Activated CD4-positive, alpha-beta memory T cell treated with anti-CD3 and anti-CD28 coated beads for 36 hours (primary cell): ENCODE results near the gene AHRR. TPM values are rescaled to one million over a fixed set of nuclear protein-coding genes. Genes with fewer than 3 reads are reported as not detected.
"Not testable (repeated sequence)": the region's sequence is repeated elsewhere in the genome, so short reads cannot be mapped to it uniquely, and the experiment has no call there.

Experiments used
- CTCF ChIA-PET: fragments of 350-600 bp; sonication (Branson Sonifier 250); formaldehyde crosslinking; loops from one replicate; lab custom pipeline; 2021; ENCODE audit warnings: antibody characterized with exemption, inconsistent platforms; lab: Charles Lee
- POLR2A ChIA-PET: fragments of 350-600 bp; sonication (Branson Sonifier 250); formaldehyde crosslinking; loops from one replicate; lab custom pipeline; 2021; ENCODE audit warnings: antibody characterized with exemption; lab: Charles Lee
- DNase-seq: peaks from one replicate; pipeline ENCODE4 v3.0.0-alpha.2; 2020
- H3K27ac Mint-ChIP-seq: one replicate; pipeline ENCODE4 v1.8.0; 2021; ENCODE audit warnings: mixed read lengths
- H3K27me3 Mint-ChIP-seq: one replicate; pipeline ENCODE4 v1.8.0; 2021; ENCODE audit warnings: mixed read lengths
- H3K36me3 Mint-ChIP-seq: one replicate; pipeline ENCODE4 v1.8.0; 2021; ENCODE audit warnings: mixed read lengths
- H3K4me1 Mint-ChIP-seq: one replicate; pipeline ENCODE4 v1.8.0; 2021; ENCODE audit warnings: low read depth, mixed read lengths
- H3K4me3 Mint-ChIP-seq: one replicate; pipeline ENCODE4 v1.8.0; 2021; ENCODE audit warnings: mild to moderate bottlenecking, mixed read lengths
- H3K9me3 Mint-ChIP-seq: one replicate; pipeline ENCODE4 v1.8.0; 2021; ENCODE audit warnings: mixed read lengths
- intact Hi-C: fragments of 100-400 bp; cut with micrococcal nuclease; formaldehyde crosslinking; loops from one replicate; pipeline ENCODE4 v1.15.1; 2023
- total RNA-seq, 2 experiments: library from RNA; stranded (reverse); gene quantifications; one replicate each; pipeline ENCODE4 v1.2.3, GENCODE V29; 2021

The AHRR gene
- total RNA-seq, 2 experiments from 2014 or later: 16.7 to 16.8 TPM

- intact Hi-C loops: no loop called here
- Mint-ChIP-seq H3K27ac (no peak overlapping the region), H3K27me3 (peaks cover 14% of the 10 kb centered on the region), H3K4me1 (peaks cover 21% of the 10 kb centered on the region), H3K4me3 (no peak overlapping the region), H3K36me3 (peaks cover 21% of the 10 kb centered on the region), H3K9me3 (peaks cover 4% of the 10 kb centered on the region)
- ChIA-PET CTCF (no interaction called here), POLR2A (no interaction called here)
- DNase-seq: no peak
These were observed 45.2 kb downstream of the AHRR start for GRCh38 chr5:366541-367357.

- intact Hi-C loops: no loop called here
- CTCF ChIA-PET: no interaction called here
- no peak for DNase-seq
- no peak overlapping the region for H3K4me3 Mint-ChIP-seq
- peaks cover 19% of the 10 kb centered on the region for H3K36me3 Mint-ChIP-seq
- H3K27ac Mint-ChIP-seq: no peak overlapping the region
- H3K27me3 Mint-ChIP-seq: peaks cover 14% of the 10 kb centered on the region
- peaks cover 4% of the 10 kb centered on the region for H3K9me3 Mint-ChIP-seq
- H3K4me1 Mint-ChIP-seq: peaks cover 29% of the 10 kb centered on the region
- POLR2A ChIA-PET: interaction anchor here (1.7 kb wide), 1 partner anchor 47 kb away, joined by 4 read pairs; the partner anchor contains the start of gene AHRR
These were observed 46.0 kb downstream of the AHRR start for GRCh38 chr5:367358-368130.

GRCh38 chr5:368183-369084 is 46.9 kb downstream of the AHRR start:
- peak; percentile 42 for DNase-seq
- no peak overlapping the region for H3K27ac Mint-ChIP-seq
- POLR2A ChIA-PET: interaction anchor here (0.7 to 1.7 kb wide), 3 partner anchors 11 to 47 kb away, joined by 3 to 6 read pairs (median 4); partner anchors contain the start of gene AHRR
- intact Hi-C loops: no loop called here
- CTCF ChIA-PET: interaction anchor here (1.4 kb wide), 1 partner anchor 51 kb away, joined by 4 read pairs; no protein-coding TSS in a partner anchor
- H3K36me3 Mint-ChIP-seq: peaks cover 19% of the 10 kb centered on the region
- no peak overlapping the region for H3K4me3 Mint-ChIP-seq
- H3K4me1 Mint-ChIP-seq: peaks cover 33% of the 10 kb centered on the region
- peaks cover 14% of the 10 kb centered on the region for H3K27me3 Mint-ChIP-seq
- peaks cover 4% of the 10 kb centered on the region for H3K9me3 Mint-ChIP-seq

GRCh38 chr5:369151-369868 is 47.8 kb downstream of the AHRR start:
- peaks cover 14% of the 10 kb centered on the region for H3K36me3 Mint-ChIP-seq
- H3K4me3 Mint-ChIP-seq: no peak overlapping the region
- peaks cover 16% of the 10 kb centered on the region for H3K27me3 Mint-ChIP-seq
- peaks cover 35% of the 10 kb centered on the region for H3K4me1 Mint-ChIP-seq
- intact Hi-C loops: no loop called here
- H3K27ac Mint-ChIP-seq: no peak overlapping the region
- ChIA-PET CTCF (interaction anchor here (1.4 kb wide), 1 partner anchor 52 kb away, joined by 4 read pairs; no protein-coding TSS in a partner anchor), POLR2A (interaction anchor here (0.7 to 1.7 kb wide), 3 partner anchors 10 to 48 kb away, joined by 3 to 6 read pairs (median 4); partner anchors contain the start of gene AHRR)
- H3K9me3 Mint-ChIP-seq: peaks cover 4% of the 10 kb centered on the region
- peak; percentile 31 for DNase-seq

GRCh38 chr5:369869-370236 is 48.3 kb downstream of the AHRR start:
- Mint-ChIP-seq H3K4me1 (peaks cover 40% of the 10 kb centered on the region), H3K36me3 (peaks cover 10% of the 10 kb centered on the region), H3K27me3 (peaks cover 17% of the 10 kb centered on the region)
- H3K9me3 Mint-ChIP-seq, intact Hi-C loops, H3K4me3 Mint-ChIP-seq, H3K27ac Mint-ChIP-seq: not testable (repeated sequence)
- ChIA-PET POLR2A (interaction anchor here (1.6 kb wide), 1 partner anchor 9 kb away, joined by 6 read pairs; no protein-coding TSS in a partner anchor), CTCF (interaction anchor here (1.4 kb wide), 1 partner anchor 53 kb away, joined by 4 read pairs; no protein-coding TSS in a partner anchor)
- DNase-seq: peak; percentile 8

- H3K9me3 Mint-ChIP-seq: no peaks in the 10 kb centered on the region
- peak; percentile 8 for DNase-seq
- intact Hi-C loops: no loop called here
- CTCF ChIA-PET: no interaction called here
- POLR2A ChIA-PET: no interaction called here
- peaks cover 18% of the 10 kb centered on the region for H3K27me3 Mint-ChIP-seq
- peaks cover 41% of the 10 kb centered on the region for H3K4me1 Mint-ChIP-seq
- no peak overlapping the region for H3K27ac Mint-ChIP-seq
- peaks cover 11% of the 10 kb centered on the region for H3K36me3 Mint-ChIP-seq
- peak overlapping the region; percentile 41 for H3K4me3 Mint-ChIP-seq
These were observed 48.9 kb downstream of the AHRR start for GRCh38 chr5:370311-370958.

GRCh38 chr5:370959-371810 is 49.7 kb downstream of the AHRR start:
- Mint-ChIP-seq H3K27me3 (peaks cover 18% of the 10 kb centered on the region), H3K4me3 (peak overlapping the region; percentile 41), H3K36me3 (peaks cover 11% of the 10 kb centered on the region), H3K9me3 (no peaks in the 10 kb centered on the region), H3K27ac (peak overlapping the region; percentile 66), H3K4me1 (peaks cover 41% of the 10 kb centered on the region)
- CTCF ChIA-PET: interaction anchor here (1.1 to 1.3 kb wide), 2 partner anchors 55 to 76 kb away, joined by 3 read pairs; no protein-coding TSS in a partner anchor
- POLR2A ChIA-PET: interaction anchor here (1.0 kb wide), 1 partner anchor 38 kb away, joined by 4 read pairs; no protein-coding TSS in a partner anchor
- DNase-seq: peak; percentile 8
- intact Hi-C loops: no loop called here

GRCh38 chr5:371811-372555 is 50.5 kb downstream of the AHRR start:
- peak; percentile 12 for DNase-seq
- H3K36me3 Mint-ChIP-seq: peaks cover 13% of the 10 kb centered on the region
- ChIA-PET POLR2A (interaction anchor here (1.0 kb wide), 1 partner anchor 39 kb away, joined by 4 read pairs; no protein-coding TSS in a partner anchor), CTCF (interaction anchor here (1.1 to 1.3 kb wide), 2 partner anchors 55 to 75 kb away, joined by 3 read pairs; no protein-coding TSS in a partner anchor)
- intact Hi-C loops: no loop called here
- H3K27me3 Mint-ChIP-seq: peaks cover 20% of the 10 kb centered on the region
- H3K9me3 Mint-ChIP-seq: no peaks in the 10 kb centered on the region
- H3K4me1 Mint-ChIP-seq: peaks cover 46% of the 10 kb centered on the region
- peak overlapping the region; percentile 66 for H3K27ac Mint-ChIP-seq
- peak overlapping the region; percentile 24 for H3K4me3 Mint-ChIP-seq

GRCh38 chr5:372556-372995 is 51.1 kb downstream of the AHRR start:
- peak; percentile 16 for DNase-seq
- ChIA-PET CTCF (interaction anchor here (1.3 kb wide), 1 partner anchor 56 kb away, joined by 3 read pairs; no protein-coding TSS in a partner anchor), POLR2A (no interaction called here)
- peaks cover 48% of the 10 kb centered on the region for H3K4me1 Mint-ChIP-seq
- H3K36me3 Mint-ChIP-seq: peaks cover 13% of the 10 kb centered on the region
- peaks cover 18% of the 10 kb centered on the region for H3K27me3 Mint-ChIP-seq
- intact Hi-C loops: no loop called here
- H3K9me3 Mint-ChIP-seq: no peaks in the 10 kb centered on the region
- H3K4me3 Mint-ChIP-seq: no peak overlapping the region
- H3K27ac Mint-ChIP-seq: peak overlapping the region; percentile 66
